NCI-H446 (cell line): ENCODE results near the gene ZFTA.

Experiments
- DNase-seq, 2 experiments: peaks; one replicate each; lab custom pipeline; 2025; lab: John Stamatoyannopoulos, UW

ZFTA gene

GRCh38 chr11:63749624-63750023, 19.0 kb downstream of the ZFTA start:
- DNase-seq: no peak

- no peak for DNase-seq
Measured at GRCh38 chr11:63747011-63747410, 21.6 kb downstream of the ZFTA start.

- DNase-seq: no peak
Measured at GRCh38 chr11:63745304-63746170, 23.0 kb downstream of the ZFTA start.

- DNase-seq: peak; percentile 64 to 82
Measured at GRCh38 chr11:63738720-63739360, 29.7 kb downstream of the ZFTA start.

- DNase-seq: no peak
Measured at GRCh38 chr11:63737718-63738117, 30.9 kb downstream of the ZFTA start.

- no peak for DNase-seq
Measured at GRCh38 chr11:63736864-63737263, 31.7 kb downstream of the ZFTA start.

- DNase-seq: no peak
Measured at GRCh38 chr11:63729326-63729725, 39.2 kb downstream of the ZFTA start.

- no peak for DNase-seq
Measured at GRCh38 chr11:63720611-63721010, 48.0 kb downstream of the ZFTA start.

- DNase-seq: no peak
Measured at GRCh38 chr11:63719987-63720386, 48.6 kb downstream of the ZFTA start.

- DNase-seq: no peak
Measured at GRCh38 chr11:63719001-63719400, 49.6 kb downstream of the ZFTA start.
